ENCODE measurements around the gene GABRE.

Gene GABRE

GRCh38 chrX:151982222-151982621 lies 7.7 kb upstream of the GABRE start:
- no peak for TF ChIP-seq CTCF (IDR thresholded peaks at IDR 0.05; ENCODE audit: insufficient read depth, low read depth, low read length, missing control alignments)
- no peak overlapping the region for H3K4me3 ChIP-seq (ENCODE audit: low read length)
- peak; percentile 58 for DNase-seq (ENCODE audit: low read depth)

- peak; percentile 88 for DNase-seq (ENCODE audit: low read depth)
- H3K4me3 ChIP-seq (ENCODE audit: low read length) = no peak overlapping the region
- TF ChIP-seq CTCF (IDR thresholded peaks at IDR 0.05; ENCODE audit: insufficient read depth, low read depth, low read length, missing control alignments) = no peak
Measured at GRCh38 chrX:151981129-151981528, 6.7 kb upstream of the GABRE start.

- DNase-seq (ENCODE audit: low read depth) = peak; percentile 78
- no peak overlapping the region for H3K4me3 ChIP-seq (ENCODE audit: low read length)
- TF ChIP-seq CTCF (IDR thresholded peaks at IDR 0.05; ENCODE audit: insufficient read depth, low read depth, low read length, missing control alignments) = no peak
Measured at GRCh38 chrX:151977923-151978322, 3.4 kb upstream of the GABRE start.

- no peak for DNase-seq (ENCODE audit: low read depth)
- no peak for TF ChIP-seq CTCF (IDR thresholded peaks at IDR 0.05; ENCODE audit: insufficient read depth, low read depth, low read length, missing control alignments)
- H3K4me3 ChIP-seq (ENCODE audit: low read length) = no peak overlapping the region
Measured at GRCh38 chrX:151977009-151977408, 2.5 kb upstream of the GABRE start.

- no peak for DNase-seq (ENCODE audit: low read depth)
- H3K4me3 ChIP-seq (ENCODE audit: low read length) = no peak overlapping the region
- no peak for TF ChIP-seq CTCF (IDR thresholded peaks at IDR 0.05; ENCODE audit: insufficient read depth, low read depth, low read length, missing control alignments)
Measured at GRCh38 chrX:151975736-151976275, 1.3 kb upstream of the GABRE start.

GRCh38 chrX:151975228-151975593 lies 735 bp upstream of the GABRE start:
- DNase-seq (ENCODE audit: low read depth) = no peak
- H3K4me3 ChIP-seq (ENCODE audit: low read length) = no peak overlapping the region
- no peak for TF ChIP-seq CTCF (IDR thresholded peaks at IDR 0.05; ENCODE audit: insufficient read depth, low read depth, low read length, missing control alignments)

GRCh38 chrX:151973851-151974335 lies 583 bp downstream of the GABRE start:
- peak; percentile 29 for DNase-seq (ENCODE audit: low read depth)
- no peak for TF ChIP-seq CTCF (IDR thresholded peaks at IDR 0.05; ENCODE audit: insufficient read depth, low read depth, low read length, missing control alignments)
- peak overlapping the region; percentile 64 for H3K4me3 ChIP-seq (ENCODE audit: low read length)
